HG03354 (cell line): ENCODE data around the gene HADH.
"Not testable (repeated sequence)": the region's sequence is repeated elsewhere in the genome, so short reads cannot be mapped to it uniquely, and the experiment has no call there.

Experiments
- ATAC-seq: cut with Tn5 transposase; IDR thresholded peaks from one replicate; pipeline ENCODE4 v1.9.1; 2021; ENCODE audit warnings: mild to moderate bottlenecking; ENCODE audit not compliant: unreplicated experiment, poor library complexity, severe bottlenecking

HADH gene

DNA sequence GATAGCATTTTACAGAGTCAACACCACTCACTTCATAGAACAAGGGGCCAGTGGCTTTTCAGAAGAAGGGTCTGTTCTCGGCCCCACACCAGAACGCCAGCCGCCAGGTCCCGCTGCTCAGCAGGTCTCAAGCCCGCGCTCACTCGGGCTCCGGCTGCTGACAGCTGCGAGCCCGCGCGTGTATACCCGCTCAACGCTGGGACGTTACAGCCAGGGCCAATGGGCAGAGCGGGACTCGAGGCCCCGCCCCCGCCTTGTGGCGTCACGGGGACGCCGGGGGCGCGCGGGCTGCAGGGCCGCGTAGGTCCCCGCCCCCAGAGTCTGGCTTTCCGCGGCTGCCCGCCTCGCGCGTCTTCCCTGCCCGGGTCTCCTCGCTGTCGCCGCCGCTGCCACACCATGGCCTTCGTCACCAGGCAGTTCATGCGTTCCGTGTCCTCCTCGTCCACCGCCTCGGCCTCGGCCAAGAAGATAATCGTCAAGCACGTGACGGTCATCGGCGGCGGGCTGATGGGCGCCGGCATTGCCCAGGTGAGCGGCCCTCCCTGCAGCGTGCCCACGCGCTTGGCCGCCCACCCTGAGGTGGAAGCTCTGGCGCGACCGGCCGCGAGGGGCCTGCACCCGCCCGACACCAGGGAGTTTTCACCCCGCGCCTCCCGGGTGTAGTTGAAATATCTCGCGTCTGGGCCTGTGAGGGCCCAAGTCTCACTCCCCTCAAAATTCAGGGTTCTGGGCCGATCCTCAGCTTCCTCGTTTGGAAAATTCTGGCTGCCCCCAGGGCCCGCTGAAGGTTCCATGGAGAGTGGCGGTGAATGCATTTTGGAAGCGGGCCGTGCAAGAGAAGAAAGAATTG, at the start of gene HADH:
Gene HADH, plus strand, starts transcription at position 353 of the 850 bp plus-strand sequence. Its CDS starts 44 bp downstream, at position 397.
- peak; percentile 97 for ATAC-seq

DNA sequence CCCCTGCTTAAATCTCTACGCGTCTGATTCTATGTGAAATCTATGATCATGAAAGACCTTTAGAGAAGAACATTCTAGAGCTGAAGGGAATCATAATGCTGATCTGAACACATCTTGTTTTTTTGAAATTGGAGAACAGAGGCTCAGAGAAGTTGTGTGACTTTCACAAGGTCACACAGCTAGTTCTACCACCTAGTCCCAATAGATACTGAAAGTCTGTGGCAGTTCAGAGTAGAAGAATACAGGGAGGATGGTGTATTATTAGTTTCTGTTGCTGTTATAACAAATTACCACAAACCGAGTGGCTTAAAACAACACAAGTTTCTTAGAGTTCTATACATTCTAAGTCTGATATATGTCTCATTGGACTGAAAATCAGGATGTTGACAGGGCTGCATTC, 43.9 kb upstream of the HADH start:
- no peak for ATAC-seq

DNA sequence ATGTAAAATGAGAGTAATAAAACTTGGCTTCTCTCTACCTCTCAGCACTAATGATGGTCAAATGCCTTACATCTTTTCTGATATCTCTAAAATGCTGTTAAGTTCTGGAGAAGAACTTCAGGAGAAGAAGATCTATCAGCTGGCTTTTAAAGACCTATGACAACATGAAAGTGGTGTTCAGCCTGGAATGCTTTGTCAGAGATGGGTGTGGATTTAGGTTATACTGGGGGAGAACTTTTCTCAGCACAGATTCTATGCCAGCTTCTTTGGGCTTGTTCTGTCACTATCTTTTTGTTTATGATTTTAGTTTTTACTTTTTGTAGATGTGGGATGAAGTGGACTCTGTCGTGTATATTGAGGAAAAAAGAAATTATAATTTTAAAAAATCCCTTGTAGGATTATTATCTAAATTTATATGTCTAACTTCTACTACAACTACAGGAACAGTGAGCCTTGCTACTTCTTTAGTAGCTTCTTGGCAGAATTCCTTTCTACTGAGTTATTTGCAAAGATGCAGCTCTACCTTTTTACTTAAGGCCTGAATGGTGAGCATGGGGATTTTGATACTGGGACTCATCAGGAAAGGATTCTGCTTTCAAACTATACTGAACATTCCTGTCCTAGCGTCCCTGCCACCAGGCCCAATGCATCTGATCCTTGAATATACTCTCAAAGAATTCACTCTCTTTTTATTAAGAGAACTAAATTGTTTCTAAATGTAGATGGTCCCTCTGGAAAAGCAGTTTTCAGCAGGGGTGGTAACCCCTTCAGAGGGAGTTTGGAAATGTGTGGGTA, 38.7 kb upstream of the HADH start:
- no peak for ATAC-seq

- no peak for ATAC-seq
These were observed 38.1 kb upstream of the HADH start for GRCh38 chr4:107951551-107951950.

DNA sequence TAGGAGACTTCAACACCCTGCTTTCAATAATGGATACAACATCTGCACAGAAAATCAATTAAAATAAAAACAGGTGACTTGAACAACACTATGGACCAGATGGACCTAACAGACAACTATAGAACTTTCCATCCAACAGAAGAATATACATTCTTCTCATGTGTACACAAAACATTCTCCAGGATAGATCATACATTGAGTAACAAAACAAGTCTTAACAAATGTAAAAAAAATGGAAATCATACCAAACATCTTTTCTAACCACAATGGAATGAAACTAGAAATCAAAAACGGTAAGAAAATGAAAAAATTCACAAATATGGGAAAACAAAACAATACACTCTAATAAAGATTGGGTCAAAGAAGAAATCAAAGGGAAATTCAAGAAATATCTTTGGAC, 33.7 kb upstream of the HADH start:
- no peak for ATAC-seq

GRCh38 chr4:107966903-107967302, 22.8 kb upstream of the HADH start:
- ATAC-seq, result no peak

DNA sequence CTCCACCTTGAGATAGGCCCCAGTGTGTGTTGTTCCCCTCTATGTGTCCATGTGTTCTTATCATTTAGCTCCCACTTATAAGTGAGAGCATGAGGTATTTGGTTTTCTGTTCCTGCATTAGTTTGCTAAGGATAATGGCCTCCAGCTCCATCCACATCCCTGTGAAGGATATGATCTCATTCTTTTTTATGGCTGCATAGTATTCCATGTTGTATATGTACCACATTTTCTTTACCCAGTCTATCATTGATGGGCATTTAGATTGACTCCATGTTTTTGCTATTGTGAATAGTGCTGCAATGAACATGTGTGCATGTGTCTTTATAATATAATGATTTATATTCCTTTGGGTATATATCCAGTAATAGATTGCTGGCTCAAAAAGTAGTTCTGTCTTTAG, 22.2 kb upstream of the HADH start:
- ATAC-seq, result not testable (repeated sequence)

DNA sequence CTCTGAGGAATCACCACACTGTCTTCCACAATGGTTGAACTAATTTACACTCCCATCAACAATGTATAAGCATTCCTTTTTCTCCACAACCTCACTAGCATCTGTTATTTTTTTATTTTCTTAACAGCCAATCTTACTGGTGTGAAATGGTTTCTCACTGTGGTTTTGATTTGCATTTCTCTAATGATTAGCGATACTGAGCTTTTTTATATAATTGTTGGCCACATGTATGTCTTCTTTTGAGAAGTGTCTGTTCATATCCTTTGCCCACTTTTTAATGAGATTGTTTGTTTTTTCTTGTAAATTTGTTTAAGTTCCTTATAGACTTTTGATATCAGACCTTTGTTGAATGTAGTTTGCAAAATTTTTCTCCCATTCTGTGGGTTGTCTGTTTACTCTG, 21.8 kb upstream of the HADH start:
- not testable (repeated sequence) for ATAC-seq

DNA sequence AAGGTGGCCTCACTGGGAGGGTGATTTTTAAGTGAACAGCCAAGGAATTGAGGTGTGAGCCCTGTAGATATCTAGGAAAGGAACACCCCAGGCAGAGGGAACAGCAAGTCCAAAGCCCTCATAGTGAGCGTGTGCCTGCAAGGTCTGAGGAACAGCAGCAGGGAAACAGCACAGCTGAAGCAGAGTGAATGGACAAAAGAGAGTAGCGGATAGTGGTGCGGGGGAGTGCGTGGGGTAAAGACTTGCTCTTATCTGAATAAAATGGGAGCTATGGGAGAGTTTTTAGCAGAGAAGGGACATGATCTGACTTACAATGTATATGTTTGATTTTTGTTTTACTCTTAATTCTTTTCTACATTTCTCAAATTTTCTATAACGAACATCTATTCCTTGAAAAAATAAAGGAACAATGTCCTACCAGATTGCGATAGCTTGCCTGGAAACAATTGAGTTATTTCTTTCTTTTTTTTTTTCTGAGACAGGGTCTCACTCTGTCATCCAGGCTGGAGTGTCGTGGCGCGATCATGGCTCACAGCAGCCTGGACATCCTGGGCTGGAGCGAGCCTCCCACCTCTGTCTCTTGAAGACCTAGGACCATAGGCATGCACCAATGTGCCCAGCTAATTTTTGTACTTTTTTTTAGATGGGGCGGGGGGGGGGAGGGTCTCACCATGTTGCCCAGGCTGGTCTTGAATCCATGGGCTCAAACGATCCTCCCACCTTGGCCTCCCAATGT, 19.5 kb upstream of the HADH start:
- ATAC-seq, result no peak

DNA sequence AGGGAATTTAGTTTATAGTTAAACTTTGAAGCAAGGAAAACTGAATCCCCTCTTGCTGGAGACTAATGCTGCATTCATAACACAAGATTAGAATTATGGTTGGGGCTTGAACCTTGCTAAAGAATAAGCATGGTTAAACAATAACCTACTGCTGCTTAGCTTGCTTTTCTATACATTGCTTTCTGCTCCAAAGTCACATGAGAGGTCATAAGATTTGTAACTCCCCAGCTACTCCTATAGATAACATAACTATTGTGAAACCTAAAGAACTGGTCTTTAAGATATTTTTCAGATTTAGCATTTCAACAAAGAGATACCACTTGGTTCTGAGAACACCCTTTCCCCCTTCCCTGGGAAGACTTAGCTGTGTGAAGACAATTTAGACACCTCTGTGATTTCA, 17.1 kb upstream of the HADH start:
- no peak for ATAC-seq

DNA sequence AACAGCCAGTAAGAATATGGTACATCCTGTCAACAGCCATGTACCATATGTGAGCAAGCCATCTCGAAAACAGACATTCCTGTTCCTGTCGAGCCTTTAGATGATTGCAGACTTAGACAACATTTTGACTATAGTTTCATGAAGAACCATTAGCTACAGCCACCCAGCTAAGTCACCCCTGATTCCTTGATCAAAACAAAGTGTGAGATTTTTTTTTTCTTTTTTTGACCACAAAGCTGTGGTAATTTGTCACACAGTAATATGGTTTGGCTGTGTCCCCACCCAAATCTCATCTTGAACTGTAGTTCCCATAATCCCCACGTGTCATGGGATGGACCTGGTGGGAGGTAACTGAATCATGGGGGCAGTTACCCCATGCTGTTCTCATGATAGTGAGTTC, 15.2 kb upstream of the HADH start:
- ATAC-seq, result no peak

- ATAC-seq, result no peak
These were observed 12.2 kb upstream of the HADH start for GRCh38 chr4:107977482-107977881.

GRCh38 chr4:107977966-107978705, 11.6 kb upstream of the HADH start:
- no peak for ATAC-seq

DNA sequence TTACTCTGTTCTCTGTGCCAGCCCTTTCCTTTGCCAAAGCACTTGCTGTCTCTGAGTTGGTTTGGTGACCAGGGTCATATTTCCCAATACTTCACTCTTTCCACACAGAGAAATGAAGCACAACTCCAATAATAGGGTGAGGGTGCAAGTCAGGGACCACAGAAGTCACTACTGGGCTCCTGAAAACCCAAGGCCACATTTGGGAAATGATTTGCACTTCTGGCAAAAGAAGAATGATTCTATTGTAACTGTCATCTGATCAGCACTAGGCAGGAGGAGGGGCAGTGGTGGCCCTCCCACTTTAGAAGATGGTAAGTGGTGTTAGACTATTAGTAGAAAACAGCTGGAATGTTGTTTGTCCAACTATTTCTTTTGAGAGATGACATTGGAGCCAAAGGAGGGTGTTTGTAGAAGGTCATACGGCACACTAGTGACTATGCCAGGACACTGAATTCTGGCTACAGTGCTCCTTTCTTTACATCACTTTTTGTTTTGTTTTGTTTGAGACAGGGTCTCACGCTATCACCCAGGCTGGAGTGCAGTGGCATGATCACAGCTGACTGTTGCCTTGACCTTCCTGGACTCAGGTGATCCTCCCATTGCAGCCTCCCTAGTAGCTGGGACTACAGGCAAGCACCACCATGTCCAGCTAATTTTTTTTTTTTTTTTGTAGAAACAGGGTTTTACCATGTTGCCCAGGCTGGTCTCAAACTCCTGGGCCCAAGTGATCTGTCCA, 10.8 kb upstream of the HADH start:
- ATAC-seq, result no peak

GRCh38 chr4:107987916-107988762, 1.6 kb upstream of the HADH start:
- no peak for ATAC-seq

DNA sequence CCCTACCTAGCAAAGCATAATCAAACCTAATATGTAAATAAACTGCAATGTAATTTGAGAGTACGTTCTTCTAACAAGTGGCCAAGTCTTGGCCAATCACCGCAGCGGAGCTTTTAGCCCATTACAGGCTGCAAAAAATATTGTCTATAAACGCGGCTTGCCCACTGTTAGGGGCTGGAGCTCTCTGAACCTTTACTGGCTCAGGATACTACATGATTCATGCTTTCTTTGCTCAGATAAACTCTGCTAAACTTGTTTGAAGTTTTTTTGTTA, 990 bp upstream of the HADH start:
- no peak for ATAC-seq

- no peak for ATAC-seq
These were observed 540 bp upstream of the HADH start for GRCh38 chr4:107989162-107989536.

DNA sequence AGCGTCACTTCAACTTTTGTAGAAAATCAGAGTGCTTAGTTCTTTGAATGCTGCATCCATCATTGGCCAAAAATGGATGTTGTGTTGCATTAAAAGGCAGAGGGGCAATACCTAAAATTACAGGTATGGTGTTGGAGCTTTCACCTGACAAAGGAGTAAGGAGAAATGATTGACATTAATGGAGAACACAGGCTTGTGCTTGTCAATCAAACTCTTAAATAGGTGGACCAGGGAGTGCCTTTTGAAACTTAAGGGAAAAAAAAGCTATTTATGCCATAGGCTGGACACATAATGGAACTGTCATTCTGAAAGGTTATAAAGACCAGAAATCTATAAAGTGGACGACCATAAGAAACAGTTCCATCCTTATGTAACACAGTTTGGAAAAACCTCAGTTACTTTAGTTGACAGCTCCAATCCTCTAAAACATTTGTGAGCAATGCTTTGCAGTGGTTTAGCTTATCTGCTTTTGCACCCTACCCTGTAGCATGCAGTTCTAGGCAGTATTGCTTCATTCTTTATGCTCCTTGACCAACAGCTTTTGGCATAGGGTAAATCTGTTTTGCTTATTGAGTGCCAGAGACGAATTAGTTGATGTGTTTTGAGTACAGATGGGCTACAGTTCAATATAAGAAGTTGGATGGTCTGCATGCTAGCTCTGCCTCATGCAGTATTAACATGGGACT, 2.4 kb downstream of the HADH start:
- ATAC-seq, result no peak
